ENCODE measurements around the gene ANP32B. TPM values are rescaled to one million over a fixed set of nuclear protein-coding genes. Genes with fewer than 3 reads are reported as not detected.

The ANP32B gene
- total and polyA plus RNA-seq, 2 donors (not counting 1 experiment from before 2014, with no cell fraction given), result 17.6 to 138 TPM

DNA sequence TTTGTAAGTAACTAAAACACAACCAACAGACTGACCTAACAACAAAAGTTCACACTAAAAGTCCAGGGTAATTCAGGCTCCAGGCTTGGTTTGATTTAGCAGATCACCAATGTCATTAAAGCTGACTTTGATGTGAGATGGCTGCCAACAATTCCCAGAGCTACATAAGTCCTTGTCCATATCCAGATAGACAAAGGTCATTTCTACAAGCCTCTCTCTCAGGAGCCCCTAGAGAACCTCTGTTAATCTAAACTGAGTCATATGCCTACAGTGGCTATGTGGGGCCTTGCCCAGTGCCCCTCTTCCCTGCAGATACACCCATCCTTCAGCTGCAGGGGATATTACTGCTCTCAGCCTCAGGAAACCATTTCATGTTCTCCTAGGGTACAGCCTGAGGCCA lies 18.2 kb upstream of the ANP32B start:
- intact Hi-C loops (cut with micrococcal nuclease), result no loop called here
- no peak for DNase-seq
- no peaks in the 10 kb centered on the region for H3K9me3 ChIP-seq (ENCODE audit: control extremely low read depth in 1 of 3, control insufficient read depth in 2 of 3, insufficient read depth in 1 of 3, low read length in 2 of 3)
- no peaks in the 10 kb centered on the region for H3K36me3 ChIP-seq (replicated peaks in 1 of 2; ENCODE audit: control extremely low read depth in 1 of 2, control insufficient read depth in 1 of 2, extremely low read depth in 1 of 2, insufficient read depth in 2 of 2, low read length in 1 of 2)
- no peak overlapping the region for H3K4me3 ChIP-seq (ENCODE audit: control extremely low read depth in 1 of 5, extremely low read depth in 1 of 5, insufficient read depth in 1 of 5, low read depth in 2 of 5, low read length in 4 of 5)
- ChIA-PET CTCF (no interaction called here), POLR2A (no interaction called here)
- no peaks in the 10 kb centered on the region for H3K79me2 ChIP-seq (ENCODE audit: control insufficient read depth, insufficient read depth, low read length)
- peaks cover 7% of the 10 kb centered on the region for H3K27me3 Mint-ChIP-seq
- no peak overlapping the region for H3K27ac ChIP-seq (ENCODE audit: low read length in 2 of 2)
- peaks cover 0 to 6% (median 2%) of the 10 kb centered on the region in 4 experiments for H3K27me3 ChIP-seq (replicated peaks in 1 of 4; ENCODE audit: control extremely low read depth in 1 of 4, control insufficient read depth in 3 of 4, insufficient read depth in 4 of 4, low read length in 3 of 4)
- TF ChIP-seq EZH2 (IDR thresholded peaks at IDR 0.05; ENCODE audit: borderline replicate concordance, insufficient read depth, low read depth, low read length, poor library complexity, severe bottlenecking), result no peak
- TF ChIP-seq, protein P1, sequence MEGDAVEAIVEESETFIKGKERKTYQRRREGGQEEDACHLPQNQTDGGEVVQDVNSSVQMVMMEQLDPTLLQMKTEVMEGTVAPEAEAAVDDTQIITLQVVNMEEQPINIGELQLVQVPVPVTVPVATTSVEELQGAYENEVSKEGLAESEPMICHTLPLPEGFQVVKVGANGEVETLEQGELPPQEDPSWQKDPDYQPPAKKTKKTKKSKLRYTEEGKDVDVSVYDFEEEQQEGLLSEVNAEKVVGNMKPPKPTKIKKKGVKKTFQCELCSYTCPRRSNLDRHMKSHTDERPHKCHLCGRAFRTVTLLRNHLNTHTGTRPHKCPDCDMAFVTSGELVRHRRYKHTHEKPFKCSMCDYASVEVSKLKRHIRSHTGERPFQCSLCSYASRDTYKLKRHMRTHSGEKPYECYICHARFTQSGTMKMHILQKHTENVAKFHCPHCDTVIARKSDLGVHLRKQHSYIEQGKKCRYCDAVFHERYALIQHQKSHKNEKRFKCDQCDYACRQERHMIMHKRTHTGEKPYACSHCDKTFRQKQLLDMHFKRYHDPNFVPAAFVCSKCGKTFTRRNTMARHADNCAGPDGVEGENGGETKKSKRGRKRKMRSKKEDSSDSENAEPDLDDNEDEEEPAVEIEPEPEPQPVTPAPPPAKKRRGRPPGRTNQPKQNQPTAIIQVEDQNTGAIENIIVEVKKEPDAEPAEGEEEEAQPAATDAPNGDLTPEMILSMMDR (IDR thresholded peaks at IDR 0.05), result no peak
- H3K9me3 Mint-ChIP-seq (ENCODE audit: insufficient read depth), result no peaks in the 10 kb centered on the region
- no peak for ATAC-seq (ENCODE audit: low read depth)
- H2AFZ ChIP-seq (ENCODE audit: insufficient read depth, low read depth, low read length, poor library complexity, severe bottlenecking), result no peak overlapping the region
- no peaks in the 10 kb centered on the region for H3K4me1 Mint-ChIP-seq
- H3K9ac ChIP-seq (ENCODE audit: low read length), result no peak overlapping the region
- no peak overlapping the region for H3K4me2 ChIP-seq (replicated peaks; ENCODE audit: low read depth, low read length, poor library complexity, severe bottlenecking)
- H3K4me1 ChIP-seq (ENCODE audit: control insufficient read depth in 2 of 2, insufficient read depth in 2 of 2, low read length in 2 of 2), result no peaks in the 10 kb centered on the region
- H3K4me3 Mint-ChIP-seq, result no peak overlapping the region
- H3K27ac Mint-ChIP-seq, result no peak overlapping the region
- H4K20me1 ChIP-seq (ENCODE audit: control insufficient read depth, insufficient read depth, low read length, poor library complexity, severe bottlenecking), result no peaks in the 10 kb centered on the region

DNA sequence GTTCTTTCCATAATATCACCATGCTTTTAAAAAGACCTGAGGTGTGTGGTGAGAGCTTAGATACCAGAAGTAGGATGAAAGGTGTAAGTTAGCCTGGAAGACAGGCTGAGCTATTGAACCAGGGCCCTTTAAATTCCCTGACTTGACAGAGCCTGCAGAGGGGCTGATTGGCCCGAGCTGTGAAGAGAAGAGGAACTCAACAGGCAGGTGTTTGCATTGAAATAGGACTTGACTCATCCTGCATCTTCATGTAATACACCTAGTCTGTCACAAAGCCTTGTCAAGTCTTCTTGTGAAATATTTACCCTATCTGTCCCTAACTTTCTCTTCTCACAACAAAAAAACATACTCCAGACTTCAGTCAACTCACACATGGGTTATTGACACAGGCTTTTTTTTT lies 16.6 kb upstream of the ANP32B start:
- Mint-ChIP-seq H3K27ac (no peak overlapping the region), H3K27me3 (peaks cover 13% of the 10 kb centered on the region), H3K4me1 (no peaks in the 10 kb centered on the region), H3K4me3 (no peak overlapping the region), H3K9me3 (ENCODE audit: insufficient read depth) (no peaks in the 10 kb centered on the region)
- intact Hi-C loops (cut with micrococcal nuclease), result no loop called here
- no peak overlapping the region for H3K27ac ChIP-seq (ENCODE audit: low read length in 2 of 2)
- H3K36me3 ChIP-seq (replicated peaks in 1 of 2; ENCODE audit: control extremely low read depth in 1 of 2, control insufficient read depth in 1 of 2, extremely low read depth in 1 of 2, insufficient read depth in 2 of 2, low read length in 1 of 2), result no peaks in the 10 kb centered on the region
- no peak for TF ChIP-seq EZH2 (IDR thresholded peaks at IDR 0.05; ENCODE audit: borderline replicate concordance, insufficient read depth, low read depth, low read length, poor library complexity, severe bottlenecking)
- TF ChIP-seq, protein P1 (IDR thresholded peaks at IDR 0.05), result no peak
- H3K9me3 ChIP-seq (ENCODE audit: control extremely low read depth in 1 of 3, control insufficient read depth in 2 of 3, insufficient read depth in 1 of 3, low read length in 2 of 3), result no peaks in the 10 kb centered on the region
- peaks cover 0 to 6% (median 2%) of the 10 kb centered on the region in 4 experiments for H3K27me3 ChIP-seq (replicated peaks in 1 of 4; ENCODE audit: control extremely low read depth in 1 of 4, control insufficient read depth in 3 of 4, insufficient read depth in 4 of 4, low read length in 3 of 4)
- no peaks in the 10 kb centered on the region for H3K4me1 ChIP-seq (ENCODE audit: control insufficient read depth in 2 of 2, insufficient read depth in 2 of 2, low read length in 2 of 2)
- H4K20me1 ChIP-seq (ENCODE audit: control insufficient read depth, insufficient read depth, low read length, poor library complexity, severe bottlenecking), result no peaks in the 10 kb centered on the region
- H3K79me2 ChIP-seq (ENCODE audit: control insufficient read depth, insufficient read depth, low read length), result no peaks in the 10 kb centered on the region
- no peak for DNase-seq
- 0% methylated on average over 1 of the region's 1 CpG for WGBS (ENCODE audit: insufficient coverage)
- ATAC-seq (ENCODE audit: low read depth), result no peak
- POLR2A ChIA-PET, result interaction anchor here (0.6 kb wide), 1 partner anchor 24 kb away, joined by 16 read pairs; no protein-coding TSS in a partner anchor
- H3K4me3 ChIP-seq (ENCODE audit: control extremely low read depth in 1 of 5, extremely low read depth in 1 of 5, insufficient read depth in 1 of 5, low read depth in 2 of 5, low read length in 4 of 5), result no peak overlapping the region
- H3K9ac ChIP-seq (ENCODE audit: low read length), result no peak overlapping the region
- CTCF ChIA-PET, result no interaction called here
- H3K4me2 ChIP-seq (replicated peaks; ENCODE audit: low read depth, low read length, poor library complexity, severe bottlenecking), result no peak overlapping the region
- no peak overlapping the region for H2AFZ ChIP-seq (ENCODE audit: insufficient read depth, low read depth, low read length, poor library complexity, severe bottlenecking)

Data from B cell (primary cell).